HG03139 (cell line): ENCODE data around the gene AP1M1.

Experiments used
- ATAC-seq: cut with Tn5 transposase; IDR thresholded peaks from one replicate; pipeline ENCODE4 v1.9.1; 2021; ENCODE audit not compliant: unreplicated experiment

Gene AP1M1

DNA sequence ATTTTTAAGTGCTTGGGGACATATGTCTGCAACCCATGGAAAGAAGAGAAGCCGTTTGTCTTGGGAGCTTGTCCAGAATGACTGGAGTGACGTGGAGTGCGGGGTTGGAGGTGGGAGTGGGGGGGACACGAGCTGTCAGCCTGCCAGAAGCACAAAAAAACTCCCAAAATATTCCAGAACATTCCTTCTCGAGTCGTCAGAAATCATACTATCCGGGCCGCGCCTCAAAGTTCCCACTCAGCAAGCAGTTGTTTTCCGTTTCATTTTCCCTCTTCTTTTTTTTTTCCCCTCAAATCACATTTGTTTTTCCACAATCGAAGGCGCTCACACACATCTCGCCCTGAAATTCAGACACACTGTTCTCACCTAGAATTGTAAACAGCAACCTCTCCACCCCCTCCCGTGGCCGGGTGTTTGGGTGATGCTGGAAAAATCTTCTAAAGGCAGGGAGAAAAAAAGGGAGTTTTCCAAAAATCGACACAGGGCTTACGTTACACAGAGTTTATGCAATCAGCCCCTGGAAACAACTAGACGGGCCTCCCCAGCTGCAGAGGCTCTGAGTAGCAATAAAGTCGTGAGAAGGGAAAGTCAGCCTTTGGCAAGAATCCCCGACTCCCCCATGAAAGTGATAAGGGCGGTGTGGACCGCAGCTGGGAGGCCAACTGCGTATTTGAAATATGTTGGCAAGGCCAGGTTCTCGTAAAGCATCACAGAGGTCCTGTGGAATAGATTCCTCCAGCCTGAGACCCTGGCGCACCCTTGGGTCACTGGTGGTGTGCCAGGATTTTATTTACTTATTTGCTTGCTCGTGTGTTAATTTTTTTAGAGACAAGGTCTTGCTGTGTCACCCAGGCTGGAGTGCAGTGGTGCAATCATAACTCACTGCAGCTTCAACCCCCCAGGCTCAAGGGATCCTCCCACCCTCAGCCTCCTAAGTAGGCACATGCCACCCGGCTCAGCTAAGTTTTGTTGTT, 95.7 kb downstream of the AP1M1 start:
- ATAC-seq, result no peak

DNA sequence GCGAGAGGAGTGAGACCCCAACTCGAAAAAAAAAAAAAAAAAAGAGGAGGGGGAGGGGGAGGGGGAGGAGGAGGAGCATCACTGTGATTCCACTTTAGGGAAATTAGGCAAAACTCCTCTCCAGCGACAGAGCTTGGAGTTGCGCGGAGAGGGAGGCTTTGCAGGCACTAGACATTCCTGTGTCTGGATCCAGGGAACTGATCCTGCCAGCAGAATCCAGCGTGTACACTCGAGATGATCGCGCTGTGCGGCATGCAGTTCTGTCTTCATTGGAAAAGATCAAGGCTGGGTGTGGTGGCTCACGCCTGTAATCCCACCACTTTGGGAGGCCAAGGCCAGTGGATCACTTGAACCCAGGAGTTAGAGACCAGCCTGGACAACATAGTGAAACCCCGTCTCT, 97.3 kb downstream of the AP1M1 start:
- no peak for ATAC-seq
